Neural crest cell (in vitro differentiated cells): ENCODE results near the gene PTPN14. TPM values are rescaled to one million over a fixed set of nuclear protein-coding genes. Genes with fewer than 3 reads are reported as not detected.

Experiments
- DNase-seq: peaks from one replicate; pipeline ENCODE4 v3.0.0; 2021; ENCODE audit warnings: low read depth, mixed read lengths, low spot score
- H3K27ac Mint-ChIP-seq: one replicate; pipeline ENCODE4 v1.8.0; 2021; ENCODE audit warnings: mild to moderate bottlenecking, mixed read lengths; ENCODE audit not compliant: unreplicated experiment
- H3K27me3 Mint-ChIP-seq: 2 replicates; pipeline ENCODE4 v1.8.0; 2021; ENCODE audit warnings: low read depth, mild to moderate bottlenecking, mixed read lengths
- H3K36me3 Mint-ChIP-seq: 2 replicates; pipeline ENCODE4 v1.8.0; 2021; ENCODE audit warnings: low read depth, mild to moderate bottlenecking, mixed read lengths
- H3K4me1 Mint-ChIP-seq: 2 replicates; pipeline ENCODE4 v1.8.0; 2021; ENCODE audit warnings: mixed read lengths
- H3K4me3 Mint-ChIP-seq: one replicate; pipeline ENCODE4 v1.8.0; 2021; ENCODE audit warnings: mild to moderate bottlenecking, mixed read lengths
- H3K9me3 Mint-ChIP-seq: 2 replicates; pipeline ENCODE4 v1.8.0; 2021; ENCODE audit warnings: mixed read lengths
- CTCF ChIP-seq: fragments of 200-600 bp; sonication (generic); conservative IDR thresholded peaks from 2 replicates; pipeline ENCODE4 v1.5.0; 2021; ENCODE audit warnings: antibody characterized with exemption, mild to moderate bottlenecking
- total RNA-seq: library from RNA; stranded (reverse); gene quantifications from 2 replicates; pipeline ENCODE4 v1.2.1, GENCODE V29; 2021

PTPN14 gene
- total RNA-seq, 1 donor from 2014 or later: 21.4 TPM

- DNase-seq: no peak
- H3K4me3 Mint-ChIP-seq: no peak overlapping the region
- peaks cover 17% of the 10 kb centered on the region for H3K4me1 Mint-ChIP-seq
- no peak overlapping the region for H3K27ac Mint-ChIP-seq
- no peaks in the 10 kb centered on the region for H3K27me3 Mint-ChIP-seq
- no peaks in the 10 kb centered on the region for H3K9me3 Mint-ChIP-seq
- H3K36me3 Mint-ChIP-seq: no peaks in the 10 kb centered on the region
- no peak for TF ChIP-seq CTCF
Measured at GRCh38 chr1:214416417-214416816, 135.0 kb downstream of the PTPN14 start.

GRCh38 chr1:214415131-214415530 lies 136.3 kb downstream of the PTPN14 start:
- no peaks in the 10 kb centered on the region for H3K9me3 Mint-ChIP-seq
- H3K27ac Mint-ChIP-seq: no peak overlapping the region
- peaks cover 17% of the 10 kb centered on the region for H3K4me1 Mint-ChIP-seq
- no peak overlapping the region for H3K4me3 Mint-ChIP-seq
- no peaks in the 10 kb centered on the region for H3K27me3 Mint-ChIP-seq
- H3K36me3 Mint-ChIP-seq: peaks cover 9% of the 10 kb centered on the region
- TF ChIP-seq CTCF: no peak
- DNase-seq: no peak

- peaks cover 9% of the 10 kb centered on the region for H3K36me3 Mint-ChIP-seq
- H3K4me1 Mint-ChIP-seq: peaks cover 13% of the 10 kb centered on the region
- H3K27me3 Mint-ChIP-seq: no peaks in the 10 kb centered on the region
Measured at GRCh38 chr1:214414691-214415090, 136.7 kb downstream of the PTPN14 start.

GRCh38 chr1:214413315-214413714 lies 138.1 kb downstream of the PTPN14 start:
- Mint-ChIP-seq H3K4me1 (peaks cover 13% of the 10 kb centered on the region), H3K27ac (no peak overlapping the region), H3K9me3 (no peaks in the 10 kb centered on the region), H3K4me3 (no peak overlapping the region), H3K36me3 (peaks cover 9% of the 10 kb centered on the region), H3K27me3 (no peaks in the 10 kb centered on the region)
- DNase-seq: no peak
- no peak for TF ChIP-seq CTCF

More at GRCh38 chr1:214414691-214415090, 136.7 kb downstream of the PTPN14 start:
- TF ChIP-seq CTCF: no peak
- no peaks in the 10 kb centered on the region for H3K9me3 Mint-ChIP-seq
- no peak overlapping the region for H3K27ac Mint-ChIP-seq
- no peak overlapping the region for H3K4me3 Mint-ChIP-seq
- DNase-seq: no peak

GRCh38 chr1:214404571-214405213 lies 146.7 kb downstream of the PTPN14 start:
- H3K9me3 Mint-ChIP-seq: no peaks in the 10 kb centered on the region

More at GRCh38 chr1:214404571-214405213, 146.7 kb downstream of the PTPN14 start:
- H3K27ac Mint-ChIP-seq: no peak overlapping the region
- H3K4me1 Mint-ChIP-seq: peaks cover 13% of the 10 kb centered on the region
- TF ChIP-seq CTCF: no peak
- no peak overlapping the region for H3K4me3 Mint-ChIP-seq
- no peaks in the 10 kb centered on the region for H3K27me3 Mint-ChIP-seq
- no peak for DNase-seq
- peaks cover 8% of the 10 kb centered on the region for H3K36me3 Mint-ChIP-seq
